ES-I3 (cell line): ENCODE results near the gene FOXO6.

Source experiments
- H3K36me3 ChIP-seq: 2 replicates; pipeline ENCODE4 v1.6.1; 2013; ENCODE audit warnings: mild to moderate bottlenecking, low read length, control low read depth, moderate library complexity; ENCODE audit not compliant: insufficient read depth
- H3K4me1 ChIP-seq: 2 replicates; pipeline ENCODE4 v1.6.1; 2013; ENCODE audit warnings: mild to moderate bottlenecking, control low read depth, low read length; ENCODE audit not compliant: insufficient read depth
- H3K9ac ChIP-seq: 2 replicates; pipeline ENCODE4 v1.6.1; 2013; ENCODE audit warnings: low read depth, mild to moderate bottlenecking, low read length, moderate library complexity
- H3K9me3 ChIP-seq: 2 replicates; pipeline ENCODE4 v1.6.1; 2013; ENCODE audit warnings: mild to moderate bottlenecking, low read length, moderate library complexity; ENCODE audit not compliant: control insufficient read depth, insufficient read depth

FOXO6 gene

DNA sequence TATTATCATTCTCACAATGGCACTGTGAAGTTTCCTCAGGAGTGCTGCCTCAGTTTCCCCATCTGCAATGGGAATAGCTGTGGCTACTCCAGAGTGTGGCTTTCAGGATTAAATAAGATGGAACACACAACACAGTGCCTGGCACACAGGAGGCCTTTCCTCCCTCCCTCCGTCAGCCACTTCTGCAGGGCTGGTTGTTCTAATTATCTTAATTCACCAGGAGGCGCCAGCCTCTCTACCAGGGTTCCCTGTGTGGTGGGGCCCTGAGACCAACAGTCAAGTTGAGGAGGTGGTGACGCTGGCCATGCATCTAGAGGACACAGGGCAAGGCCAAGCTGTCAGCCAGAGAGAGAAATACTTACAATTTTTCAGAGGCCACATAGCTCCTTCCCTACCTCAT, 6.3 kb upstream of the FOXO6 start:
- no peaks in the 10 kb centered on the region for H3K36me3 ChIP-seq
- no peaks in the 10 kb centered on the region for H3K9me3 ChIP-seq
- H3K4me1 ChIP-seq: peaks cover 34% of the 10 kb centered on the region
- no peak overlapping the region for H3K9ac ChIP-seq

DNA sequence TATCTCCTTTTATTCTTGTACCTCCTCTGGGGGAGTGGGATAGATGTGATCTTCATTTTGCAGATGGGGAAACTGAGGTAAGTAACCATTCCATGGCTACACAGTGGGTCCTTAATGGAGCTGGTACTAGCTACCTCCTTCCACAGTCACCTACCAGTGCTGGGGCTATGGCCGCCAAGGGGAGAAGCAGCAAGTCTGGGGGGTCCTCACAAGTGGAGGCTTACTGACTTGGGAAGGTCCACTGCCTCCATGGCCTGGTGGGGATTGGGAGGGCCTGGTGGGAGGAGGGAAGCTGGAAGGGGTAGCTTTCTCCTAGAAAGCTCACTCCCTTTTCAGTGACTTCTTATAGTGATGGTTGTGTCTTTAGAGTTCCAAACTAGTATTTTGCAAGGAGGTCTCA, 5.9 kb upstream of the FOXO6 start:
- H3K36me3 ChIP-seq: no peaks in the 10 kb centered on the region

DNA sequence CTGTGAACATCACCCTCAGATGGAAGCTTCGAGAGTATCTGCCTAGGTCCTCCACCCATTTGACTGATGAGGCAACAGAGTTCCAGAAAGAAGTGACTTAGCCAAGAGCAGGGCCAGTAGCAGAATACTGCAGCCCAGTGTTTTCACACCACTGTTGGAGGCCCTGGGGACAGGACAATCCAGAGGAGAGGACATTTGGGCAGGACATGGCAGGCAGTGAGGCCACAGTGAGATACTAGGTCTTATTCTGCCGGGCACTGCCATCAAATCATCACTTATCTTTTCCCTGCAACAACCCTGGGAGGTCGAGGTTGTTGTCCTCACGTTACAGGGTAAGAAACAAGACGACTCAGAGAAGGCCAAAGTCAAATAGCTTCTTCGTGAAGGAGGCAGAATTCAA, 5.5 kb upstream of the FOXO6 start:
- Histone ChIP-seq H3K9ac (no peak overlapping the region), H3K4me1 (peaks cover 36% of the 10 kb centered on the region), H3K9me3 (no peaks in the 10 kb centered on the region), H3K36me3 (no peaks in the 10 kb centered on the region)

More for the DNA sequence above, 5.9 kb upstream of the FOXO6 start:
- peaks cover 36% of the 10 kb centered on the region for H3K4me1 ChIP-seq
- H3K9ac ChIP-seq: no peak overlapping the region
- no peaks in the 10 kb centered on the region for H3K9me3 ChIP-seq

DNA sequence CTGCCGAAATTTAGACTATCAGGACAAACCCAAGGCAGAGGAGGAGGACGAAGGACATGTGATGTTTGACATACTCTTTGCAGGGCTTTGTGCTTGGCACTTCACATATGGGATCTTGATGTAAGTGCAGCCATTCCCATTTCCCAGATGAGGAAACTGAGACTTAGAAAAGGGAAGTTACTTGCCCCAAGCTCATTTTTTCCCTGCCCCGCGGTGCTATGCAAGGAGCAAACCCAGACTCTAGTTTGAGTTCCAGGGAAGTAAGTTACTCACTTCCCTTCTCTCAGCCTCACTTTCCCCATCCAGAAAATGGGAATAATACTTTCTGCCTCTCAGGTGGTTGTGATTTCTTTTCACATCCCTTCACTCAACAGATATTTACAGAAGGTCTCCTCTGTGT, 4.5 kb upstream of the FOXO6 start:
- Histone ChIP-seq H3K36me3 (no peaks in the 10 kb centered on the region), H3K9me3 (no peaks in the 10 kb centered on the region), H3K4me1 (peaks cover 36% of the 10 kb centered on the region), H3K9ac (no peak overlapping the region)

DNA sequence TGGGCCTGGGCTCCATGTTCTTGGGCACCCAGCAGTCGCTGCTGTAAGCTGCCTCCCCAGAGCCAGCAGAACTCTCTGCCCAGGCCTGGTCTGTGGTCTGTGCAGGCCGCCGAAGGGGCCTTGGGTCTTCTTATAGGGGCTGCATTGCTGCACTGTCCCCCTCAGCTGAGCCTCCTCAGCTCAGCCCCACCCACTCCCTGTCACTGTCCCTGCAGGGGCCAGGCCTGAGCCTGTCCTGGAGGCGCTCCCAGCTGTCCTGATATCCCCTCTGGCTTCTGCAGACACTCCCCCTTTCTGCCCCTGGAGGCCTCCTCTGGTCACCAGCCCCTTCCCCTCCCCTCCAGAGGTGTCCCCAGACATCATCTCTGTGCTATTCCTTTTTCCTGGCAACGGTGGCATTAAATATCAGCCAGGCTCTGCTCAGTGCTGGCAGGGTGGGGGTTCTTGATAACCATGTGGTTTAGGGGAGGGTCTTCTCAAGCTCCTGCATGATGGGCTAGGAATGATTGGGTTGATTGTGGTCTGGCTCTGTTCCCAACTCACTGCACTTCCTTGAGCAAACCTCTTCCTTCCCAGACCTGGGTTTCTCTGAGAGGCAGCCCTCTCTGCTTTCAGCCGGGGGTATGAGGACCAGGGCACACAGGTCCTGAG, 3.7 kb upstream of the FOXO6 start:
- peaks cover 28% of the 10 kb centered on the region for H3K4me1 ChIP-seq
- no peaks in the 10 kb centered on the region for H3K36me3 ChIP-seq
- no peak overlapping the region; the same call in 1 of the 2 replicates for H3K9ac ChIP-seq
- no peaks in the 10 kb centered on the region for H3K9me3 ChIP-seq

DNA sequence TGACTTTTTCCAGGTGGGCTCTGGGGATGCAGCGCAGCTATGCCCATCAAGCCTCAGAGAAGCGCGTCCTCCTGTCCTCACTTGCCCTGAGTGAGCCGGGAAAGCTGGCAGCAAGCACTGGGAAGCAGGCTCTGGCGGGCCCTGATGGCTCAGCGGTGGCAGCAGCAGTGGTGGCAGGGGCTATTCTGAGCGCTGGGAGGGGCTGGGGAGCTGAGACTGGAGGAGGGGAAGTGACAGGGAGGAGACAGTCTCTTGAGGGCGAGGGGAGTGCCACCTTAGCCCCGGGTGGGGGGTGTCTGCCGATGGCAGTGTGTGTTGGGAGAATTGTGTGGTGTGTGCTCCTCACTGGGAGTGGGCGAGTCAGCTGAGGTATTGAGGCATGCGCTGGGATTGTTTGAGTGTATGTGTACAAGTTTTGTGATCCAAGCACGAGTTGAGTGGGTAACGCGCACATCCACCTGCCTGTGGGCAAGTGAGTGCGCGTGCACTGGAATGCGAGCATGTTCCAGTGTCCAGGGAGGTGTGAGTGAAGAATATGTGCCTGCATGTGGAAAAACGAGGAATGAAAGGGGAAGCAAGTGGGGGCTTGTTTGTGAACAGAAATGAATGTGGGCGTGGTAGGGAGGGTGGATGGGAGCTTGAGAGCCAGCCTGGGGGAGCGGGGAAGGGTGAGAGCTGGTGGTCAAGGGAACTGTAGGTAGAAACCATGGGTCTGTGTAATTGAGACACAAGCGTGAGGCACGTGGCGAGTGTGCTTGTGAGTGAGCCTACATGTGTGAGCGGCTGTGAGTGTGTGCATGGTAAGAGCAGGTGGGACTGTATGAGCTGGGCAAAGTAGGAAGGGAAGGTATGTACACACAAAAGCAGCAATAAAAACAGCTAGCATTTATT, 2.9 kb upstream of the FOXO6 start:
- peak overlapping the region; percentile 31; the same call in 1 of the 2 replicates for H3K9ac ChIP-seq
- H3K36me3 ChIP-seq: no peaks in the 10 kb centered on the region
- peaks cover 32% of the 10 kb centered on the region for H3K4me1 ChIP-seq
- no peaks in the 10 kb centered on the region for H3K9me3 ChIP-seq

DNA sequence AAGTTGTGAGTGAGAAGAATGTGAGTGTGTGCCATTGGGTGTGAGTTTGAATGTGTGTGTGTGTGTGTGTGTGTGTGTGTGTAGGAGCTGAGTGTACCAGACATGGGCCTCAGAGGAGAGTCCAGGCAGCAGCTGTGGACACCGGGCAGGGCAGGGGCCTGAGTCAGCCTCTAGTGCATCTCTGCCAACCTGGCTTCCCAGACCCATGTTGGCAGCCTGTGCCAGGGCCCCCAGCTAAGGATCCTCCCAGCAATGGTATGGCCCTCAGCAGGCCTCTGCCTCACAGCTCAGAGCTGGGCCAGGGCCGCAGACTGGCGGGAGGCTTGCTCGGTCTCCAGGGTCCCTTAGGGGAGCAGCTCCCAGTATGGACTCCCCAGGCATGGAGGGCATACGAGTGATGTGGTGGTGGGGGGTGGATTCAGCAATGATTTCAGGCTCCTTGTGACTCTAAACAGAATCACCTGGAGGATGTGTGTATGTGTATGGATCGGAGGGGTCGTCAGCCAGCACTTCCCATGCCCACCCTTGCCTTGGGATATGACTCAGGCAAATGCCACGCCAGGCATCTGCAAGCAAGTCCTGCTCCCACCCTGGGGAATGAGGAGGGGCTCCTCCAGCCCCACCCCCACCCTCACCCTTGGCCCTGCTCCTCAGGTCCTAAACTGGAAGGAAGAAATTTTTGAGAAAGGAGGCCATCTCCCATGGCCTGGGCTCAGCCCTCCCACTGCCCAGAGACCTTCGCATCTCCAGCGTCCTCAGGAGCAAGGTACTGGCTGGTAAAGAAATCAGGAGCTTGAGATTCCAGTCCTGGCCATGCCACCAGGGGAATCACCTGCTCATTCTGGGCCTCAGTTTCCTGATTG, 1.8 kb upstream of the FOXO6 start:
- Histone ChIP-seq H3K9ac (peak overlapping the region; percentile 26; the same call in 1 of the 2 replicates), H3K9me3 (no peaks in the 10 kb centered on the region), H3K4me1 (peaks cover 35% of the 10 kb centered on the region), H3K36me3 (no peaks in the 10 kb centered on the region)

DNA sequence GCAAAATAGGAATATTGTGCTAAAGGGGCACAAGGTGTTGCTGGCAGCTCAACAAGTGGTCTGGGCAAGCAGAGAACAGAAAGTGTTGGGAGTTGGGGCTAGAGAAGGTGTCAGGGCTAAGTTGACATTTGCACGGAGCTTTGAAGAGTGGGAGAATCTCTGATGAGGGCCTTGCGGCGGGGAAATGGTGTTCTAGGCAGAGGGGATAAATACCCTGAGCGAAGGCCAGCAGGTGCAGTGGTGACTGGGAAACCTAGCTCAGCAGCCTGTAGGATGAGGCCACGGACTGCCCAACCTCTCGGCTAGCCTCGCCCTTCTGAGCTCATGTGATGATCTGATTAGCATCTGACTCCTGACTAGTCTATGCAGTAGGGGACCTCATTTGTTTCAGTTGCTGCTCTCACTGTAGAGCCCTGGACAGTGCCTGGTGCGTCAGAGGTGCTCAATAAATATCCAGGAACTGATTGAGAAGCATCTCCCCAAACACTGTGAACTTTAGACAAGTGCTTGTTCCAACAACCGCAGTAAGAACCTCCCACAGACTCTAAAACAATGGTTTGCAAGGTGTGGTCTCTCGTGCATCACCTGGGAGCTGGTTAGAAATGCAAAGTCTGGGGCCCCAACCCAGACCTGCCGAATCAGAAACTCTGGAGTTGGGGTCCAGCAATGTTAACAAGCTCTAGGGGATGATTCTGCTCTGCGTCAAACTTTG, 1.0 kb upstream of the FOXO6 start:
- H3K9me3 ChIP-seq: no peaks in the 10 kb centered on the region
- H3K4me1 ChIP-seq: peaks cover 36% of the 10 kb centered on the region
- no peaks in the 10 kb centered on the region for H3K36me3 ChIP-seq
- H3K9ac ChIP-seq: peak overlapping the region; percentile 38; the same call in 1 of the 2 replicates

DNA sequence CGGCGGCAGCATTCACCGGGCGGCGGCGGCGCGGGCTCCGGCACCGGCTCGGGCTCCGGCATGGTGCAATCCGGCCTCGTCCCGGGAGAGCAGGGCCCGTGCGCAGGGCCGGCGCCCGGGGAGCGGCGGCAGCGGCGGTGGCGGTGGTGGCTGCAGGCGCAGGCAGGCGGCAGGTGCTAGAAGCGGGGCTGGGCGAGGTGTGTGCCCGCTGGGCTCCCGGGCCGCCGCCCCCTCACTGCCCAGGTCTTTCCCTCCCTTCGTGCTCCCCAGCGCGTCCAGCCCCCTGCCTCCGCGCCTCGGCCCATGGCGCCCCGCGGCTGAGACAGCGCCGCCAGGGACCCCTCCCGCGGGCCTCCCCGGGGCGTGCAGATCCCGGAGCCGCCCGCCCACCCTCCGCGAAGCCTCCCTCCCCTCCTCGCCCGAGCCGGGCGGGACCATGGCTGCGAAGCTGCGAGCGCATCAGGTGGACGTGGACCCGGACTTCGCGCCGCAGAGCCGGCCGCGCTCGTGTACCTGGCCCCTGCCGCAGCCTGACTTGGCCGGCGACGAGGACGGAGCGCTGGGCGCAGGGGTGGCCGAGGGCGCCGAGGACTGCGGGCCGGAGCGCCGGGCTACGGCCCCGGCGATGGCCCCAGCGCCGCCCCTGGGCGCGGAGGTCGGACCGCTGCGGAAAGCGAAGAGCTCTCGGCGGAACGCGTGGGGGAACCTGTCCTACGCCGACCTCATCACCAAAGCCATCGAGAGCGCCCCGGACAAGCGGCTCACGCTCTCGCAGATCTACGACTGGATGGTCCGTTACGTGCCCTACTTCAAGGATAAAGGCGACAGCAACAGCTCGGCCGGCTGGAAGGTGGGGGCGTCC, 492 bp downstream of the FOXO6 start:
- peaks cover 40% of the 10 kb centered on the region for H3K4me1 ChIP-seq

DNA sequence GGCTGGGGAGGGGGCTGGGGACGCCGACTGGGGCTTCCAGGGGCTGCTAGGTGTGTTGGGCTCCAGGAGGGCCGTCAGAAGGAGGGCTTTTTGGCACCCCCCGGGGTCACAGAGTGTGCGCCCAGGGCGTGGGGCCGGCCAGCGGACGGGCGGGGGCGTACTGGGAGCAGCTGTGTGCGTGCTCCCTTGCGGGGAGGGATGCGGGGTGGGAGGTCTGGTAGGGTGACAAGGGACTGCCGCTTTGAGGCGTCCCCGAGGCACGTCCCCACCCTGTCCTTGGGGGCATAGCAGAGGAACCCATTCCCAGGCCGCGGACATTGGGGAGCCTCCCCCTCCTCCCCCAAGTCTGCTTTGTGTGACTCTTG, 1.1 kb downstream of the FOXO6 start:
- Histone ChIP-seq H3K9me3 (no peaks in the 10 kb centered on the region), H3K4me1 (peaks cover 42% of the 10 kb centered on the region), H3K36me3 (no peaks in the 10 kb centered on the region), H3K9ac (peak overlapping the region; percentile 52; the same call in 1 of the 2 replicates)

More for the DNA sequence above, 492 bp downstream of the FOXO6 start:
- Histone ChIP-seq H3K9ac (peak overlapping the region; percentile 52; the same call in 1 of the 2 replicates), H3K9me3 (no peaks in the 10 kb centered on the region), H3K36me3 (no peaks in the 10 kb centered on the region)

DNA sequence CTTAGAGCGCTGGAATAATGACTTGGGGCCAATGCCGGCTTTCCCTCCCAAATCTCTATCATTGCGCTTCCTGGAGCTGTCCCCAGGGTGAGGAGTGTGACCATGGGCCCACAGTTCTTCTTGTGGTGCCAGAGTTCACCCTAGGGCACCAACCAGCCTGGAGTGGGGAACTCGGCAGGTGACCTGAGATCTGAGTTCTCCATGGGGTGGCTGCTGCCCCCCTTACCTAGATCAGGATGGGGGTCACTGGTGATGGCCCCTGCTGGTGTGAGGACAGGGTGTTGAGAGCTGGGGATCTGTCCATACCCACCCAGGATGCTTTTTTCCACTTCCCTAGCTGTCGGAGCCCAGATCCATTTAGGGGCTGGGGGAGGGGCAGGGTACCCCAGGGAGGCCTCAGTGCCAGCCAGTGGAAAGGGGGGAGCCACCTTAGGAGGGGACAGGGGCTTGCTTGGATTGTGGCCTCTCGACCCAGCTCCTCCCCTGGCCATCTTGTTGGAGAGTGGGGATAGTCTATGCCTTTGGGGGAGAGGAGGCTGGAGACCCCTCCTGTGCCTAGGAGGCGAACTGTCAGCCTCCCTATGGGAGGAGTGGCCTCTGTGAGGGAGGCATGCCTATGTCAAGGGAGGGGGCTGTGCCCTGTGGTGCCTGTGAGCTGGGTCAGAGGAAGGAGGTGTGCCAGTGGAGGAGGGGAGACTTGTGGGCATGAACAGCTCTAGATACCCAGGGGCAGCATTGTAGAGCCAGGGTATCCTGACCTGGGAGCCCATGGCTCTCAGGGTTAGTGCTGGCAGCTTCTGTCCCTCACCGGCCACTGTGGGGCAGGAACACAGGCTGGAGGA, 1.7 kb downstream of the FOXO6 start:
- Histone ChIP-seq H3K9ac (peak overlapping the region; percentile 52; the same call in 1 of the 2 replicates), H3K4me1 (peaks cover 40% of the 10 kb centered on the region), H3K36me3 (no peaks in the 10 kb centered on the region), H3K9me3 (no peaks in the 10 kb centered on the region)

DNA sequence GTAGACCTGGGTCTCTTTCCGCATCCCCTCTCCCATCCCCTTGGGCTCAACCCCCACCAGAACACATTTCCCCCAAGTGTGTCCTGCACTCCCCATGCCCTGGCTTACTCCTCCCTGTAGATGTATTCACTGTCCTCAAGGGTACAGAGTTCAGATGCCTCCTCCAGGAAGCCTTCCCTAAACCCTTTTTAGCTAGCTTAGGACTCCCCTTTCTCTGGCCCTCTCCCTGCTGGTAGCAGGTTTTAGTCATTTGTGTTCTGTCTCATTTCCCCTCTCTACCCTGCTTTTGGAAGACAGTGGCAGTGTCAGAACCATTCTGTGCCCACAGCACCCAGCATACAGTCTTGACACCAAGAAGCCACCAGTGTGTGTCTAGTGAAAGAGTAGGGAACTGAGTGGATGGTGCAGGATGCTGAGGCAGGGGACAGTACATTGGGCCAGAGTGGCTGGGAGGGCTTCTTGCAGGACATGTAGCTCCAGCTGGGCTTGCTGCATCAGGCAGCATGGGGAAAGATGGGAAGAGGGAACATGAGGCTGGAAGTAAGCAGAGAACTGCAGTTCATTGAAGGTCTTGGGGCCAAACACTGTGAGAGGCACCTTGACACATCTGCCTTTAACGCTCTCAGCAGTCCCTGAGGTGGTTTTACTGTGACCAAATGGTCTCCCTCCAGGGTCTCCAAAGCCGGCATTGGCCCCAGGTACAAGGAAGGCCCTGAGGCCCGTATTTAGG, 2.5 kb downstream of the FOXO6 start:
- H3K9ac ChIP-seq: no peak overlapping the region
- H3K4me1 ChIP-seq: peaks cover 40% of the 10 kb centered on the region
- no peaks in the 10 kb centered on the region for H3K9me3 ChIP-seq
- H3K36me3 ChIP-seq: no peaks in the 10 kb centered on the region
